Tibial nerve (tissue), 4 donors: ENCODE data around the gene TMEM41A. TPM values are rescaled to one million over a fixed set of nuclear protein-coding genes. Genes with fewer than 3 reads are reported as not detected.
"Not testable (repeated sequence)": the region's sequence is repeated elsewhere in the genome, so short reads cannot be mapped to it uniquely, and the experiment has no call there.

Source experiments
- DNase-seq, 2 donors: peaks; one replicate each; pipeline ENCODE4 v3.0.0-alpha.2; 2019; ENCODE audit warnings: low spot score in 2 of 2
- H3K27ac ChIP-seq, 4 donors: fragments of 200-600 bp; sonication (generic) in 3 of 4; one replicate each; pipeline ENCODE4 v1.5.1; 2017 to 2019; ENCODE audit warnings: mild to moderate bottlenecking in 1 of 4
- H3K27me3 ChIP-seq, 2 donors: fragments of 200-600 bp; sonication (generic) in 1 of 2; one replicate each; pipeline versions ENCODE4 v1.5.1 to v1.6.0; 2017 to 2019
- H3K36me3 ChIP-seq, 3 donors: fragments of 200-600 bp; sonication (generic); one replicate each; pipeline ENCODE4 v1.5.1; 2018 to 2019
- H3K4me1 ChIP-seq, 4 donors: fragments of 200-600 bp; sonication (generic) in 3 of 4; one replicate each; pipeline ENCODE4 v1.5.1; 2017 to 2019
- H3K4me3 ChIP-seq, 4 donors: fragments of 200-600 bp; sonication (generic) in 3 of 4; one replicate each; pipeline ENCODE4 v1.5.1; 2017 to 2019; ENCODE audit warnings: mild to moderate bottlenecking in 1 of 4, moderate library complexity in 1 of 4
- H3K9me3 ChIP-seq, 4 donors: fragments of 200-600 bp; sonication (generic) in 3 of 4; one replicate each; pipeline ENCODE4 v1.5.1; 2017 to 2019
- EP300 ChIP-seq, 2 donors: sonication (generic); formaldehyde crosslinking; IDR thresholded peaks; one replicate each; pipeline ENCODE4 v1.6.1; 2017; ENCODE audit warnings: antibody characterized with exemption in 2 of 2, mild to moderate bottlenecking in 1 of 2
- POLR2A ChIP-seq, 2 donors: fragments of 450-650 bp; IDR thresholded peaks; one replicate each; pipeline ENCODE4 v1.6.1; 2017; ENCODE audit warnings: antibody characterized with exemption in 2 of 2, mild to moderate bottlenecking in 2 of 2, moderate library complexity in 2 of 2
- WGBS, 2 donors: methylation state at CpG; one replicate each; pipeline ENCODE4 v1.1.5; 2018; 5-methylcytosine and 5-hydroxymethylcytosine counted together
- total RNA-seq, 4 donors: library from RNA; depleted of rRNA; stranded (reverse); fragments of >200 nt; gene quantifications; one replicate each; pipeline ENCODE4 v1.1.0, GENCODE V29; 2016
- TF ChIP-seq, protein P1 (sequence below), 5 experiments: fragments of 200-600 bp in 3 of 5; fragments of 450-650 bp in 2 of 5; sonication (generic) in 3 of 5; IDR thresholded peaks; one replicate each; pipeline ENCODE4 v1.5.1; 2016 to 2019; ENCODE audit warnings: antibody characterized with exemption in 5 of 5, mild to moderate bottlenecking in 3 of 5, moderate library complexity in 2 of 5

The TMEM41A gene
- total RNA-seq, 4 donors from 2014 or later: 11.4 to 19.8 (median 14.9) TPM

- Histone ChIP-seq H3K36me3 (peaks cover 0 to 79% (median 0%) of the 10 kb centered on the region in 3 donors), H3K27me3 (no peaks in the 10 kb centered on the region), H3K9me3 (no peaks in the 10 kb centered on the region), H3K4me1 (no peaks in the 10 kb centered on the region), H3K27ac (no peak overlapping the region), H3K4me3 (no peak overlapping the region)
- no peak for DNase-seq
- 25 to 46% methylated on average over 3 of the region's 3 CpGs for WGBS, 2 donors
- TF ChIP-seq POLR2A (IDR thresholded peaks at IDR 0.05): no peak
- no peak for TF ChIP-seq EP300 (IDR thresholded peaks at IDR 0.05)
- TF ChIP-seq, protein P1, sequence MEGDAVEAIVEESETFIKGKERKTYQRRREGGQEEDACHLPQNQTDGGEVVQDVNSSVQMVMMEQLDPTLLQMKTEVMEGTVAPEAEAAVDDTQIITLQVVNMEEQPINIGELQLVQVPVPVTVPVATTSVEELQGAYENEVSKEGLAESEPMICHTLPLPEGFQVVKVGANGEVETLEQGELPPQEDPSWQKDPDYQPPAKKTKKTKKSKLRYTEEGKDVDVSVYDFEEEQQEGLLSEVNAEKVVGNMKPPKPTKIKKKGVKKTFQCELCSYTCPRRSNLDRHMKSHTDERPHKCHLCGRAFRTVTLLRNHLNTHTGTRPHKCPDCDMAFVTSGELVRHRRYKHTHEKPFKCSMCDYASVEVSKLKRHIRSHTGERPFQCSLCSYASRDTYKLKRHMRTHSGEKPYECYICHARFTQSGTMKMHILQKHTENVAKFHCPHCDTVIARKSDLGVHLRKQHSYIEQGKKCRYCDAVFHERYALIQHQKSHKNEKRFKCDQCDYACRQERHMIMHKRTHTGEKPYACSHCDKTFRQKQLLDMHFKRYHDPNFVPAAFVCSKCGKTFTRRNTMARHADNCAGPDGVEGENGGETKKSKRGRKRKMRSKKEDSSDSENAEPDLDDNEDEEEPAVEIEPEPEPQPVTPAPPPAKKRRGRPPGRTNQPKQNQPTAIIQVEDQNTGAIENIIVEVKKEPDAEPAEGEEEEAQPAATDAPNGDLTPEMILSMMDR (IDR thresholded peaks at IDR 0.05): no peak
Measured at GRCh38 chr3:185469542-185469941, 29.3 kb downstream of the TMEM41A start.

GRCh38 chr3:185466123-185466522 lies 32.7 kb downstream of the TMEM41A start:
- H3K27me3 ChIP-seq, DNase-seq: not testable (repeated sequence)

GRCh38 chr3:185465471-185465870 lies 33.4 kb downstream of the TMEM41A start:
- 93 to 96% methylated on average over 9 of the region's 9 CpGs for WGBS, 2 donors
- Histone ChIP-seq H3K4me1 (no peaks in the 10 kb centered on the region), H3K27me3 (no peaks in the 10 kb centered on the region), H3K27ac (no peak overlapping the region), H3K36me3 (peaks cover 0 to 68% (median 0%) of the 10 kb centered on the region in 3 donors), H3K4me3 (no peak overlapping the region), H3K9me3 (no peaks in the 10 kb centered on the region)
- DNase-seq: no peak
- TF ChIP-seq POLR2A (IDR thresholded peaks at IDR 0.05): no peak
- TF ChIP-seq EP300 (IDR thresholded peaks at IDR 0.05): no peak
- TF ChIP-seq, protein P1 (IDR thresholded peaks at IDR 0.05): no peak

More at GRCh38 chr3:185466123-185466522, 32.7 kb downstream of the TMEM41A start:
- H3K27ac ChIP-seq, H3K9me3 ChIP-seq, H3K4me1 ChIP-seq, H3K4me3 ChIP-seq: not testable (repeated sequence)
- WGBS, 2 donors: 90 to 95% methylated on average over 5 of the region's 5 CpGs
- peaks cover 0 to 70% (median 0%) of the 10 kb centered on the region in 3 donors for H3K36me3 ChIP-seq

DNA sequence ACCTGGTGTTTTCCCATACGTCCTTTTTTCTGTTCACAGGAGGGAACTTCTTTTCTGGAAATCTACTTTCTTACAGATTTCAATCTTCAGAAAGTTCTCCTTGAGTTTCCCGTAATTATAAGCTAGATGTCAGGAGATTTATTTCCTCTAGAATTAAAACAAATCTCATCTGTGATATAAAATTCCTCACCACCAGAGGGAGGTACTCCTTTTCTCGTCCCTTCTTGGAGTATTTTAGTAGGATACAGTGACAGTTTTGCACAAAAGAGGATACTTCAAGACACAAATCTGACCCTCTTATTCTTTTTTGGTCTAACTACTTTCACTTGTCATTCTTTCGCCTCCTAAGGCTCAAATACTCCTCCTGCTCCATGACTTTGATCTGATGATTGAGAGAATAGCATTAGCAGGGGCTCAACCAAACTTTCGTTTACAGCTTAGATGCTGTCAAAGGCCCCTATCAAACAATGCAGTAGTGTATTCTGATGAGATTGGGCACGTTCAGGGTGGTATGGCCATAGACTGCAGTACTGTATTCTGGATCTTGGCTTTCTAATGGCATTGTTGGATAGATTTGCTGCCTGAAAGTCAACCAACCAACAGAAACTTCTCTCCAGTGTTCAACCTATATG lies 38.0 kb downstream of the TMEM41A start:
- Histone ChIP-seq H3K36me3 (peaks cover 0 to 38% (median 0%) of the 10 kb centered on the region in 3 donors), H3K9me3 (no peaks in the 10 kb centered on the region), H3K4me3 (no peak overlapping the region), H3K27ac (no peak overlapping the region), H3K27me3 (no peaks in the 10 kb centered on the region), H3K4me1 (no peaks in the 10 kb centered on the region)
- TF ChIP-seq EP300 (IDR thresholded peaks at IDR 0.05) (no peak), POLR2A (IDR thresholded peaks at IDR 0.05) (no peak)
- TF ChIP-seq, protein P1 (IDR thresholded peaks at IDR 0.05): no peak
- 55 to 59% methylated on average over 6 of the region's 6 CpGs for WGBS, 2 donors
- no peak for DNase-seq

DNA sequence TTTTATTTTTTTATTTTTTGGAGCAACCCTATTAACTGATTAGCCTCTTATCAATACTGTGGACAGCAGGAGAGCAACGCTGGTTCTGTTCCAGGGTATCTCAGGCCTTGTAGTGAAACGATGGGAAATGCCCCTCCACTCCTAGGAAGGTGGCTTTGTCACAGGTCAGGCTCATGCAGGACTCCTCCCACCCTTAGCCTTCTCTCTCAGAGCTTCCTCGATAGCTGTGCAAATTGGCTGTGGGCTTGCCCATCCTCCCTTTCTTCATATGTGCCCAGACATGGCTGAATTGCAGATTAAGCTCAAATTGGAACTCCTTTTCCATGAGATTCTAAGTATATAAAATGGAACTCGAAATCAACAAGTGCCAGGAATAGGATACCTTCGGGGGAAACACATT lies 38.5 kb downstream of the TMEM41A start:
- Histone ChIP-seq H3K27ac (no peak overlapping the region), H3K4me3 (no peak overlapping the region), H3K36me3 (peaks cover 0 to 33% (median 0%) of the 10 kb centered on the region in 3 donors), H3K9me3 (no peaks in the 10 kb centered on the region), H3K27me3 (no peaks in the 10 kb centered on the region), H3K4me1 (no peaks in the 10 kb centered on the region)
- TF ChIP-seq POLR2A (IDR thresholded peaks at IDR 0.05): no peak
- TF ChIP-seq, protein P1 (IDR thresholded peaks at IDR 0.05): no peak
- TF ChIP-seq EP300 (IDR thresholded peaks at IDR 0.05): no peak
- 79 to 87% methylated on average over 5 of the region's 5 CpGs for WGBS, 2 donors
- no peak for DNase-seq
